Testis (tissue), 2 donors: Measurements from ENCODE around the gene ZNF777.

Experiments used
- CTCF ChIP-seq, 3 experiments: fragments of 450-650 bp in 2 of 3; fragments of 200-600 bp in 1 of 3; sonication (generic) in 1 of 3; IDR thresholded peaks; one replicate each; pipeline ENCODE4 v1.5.1; 2016 to 2019; ENCODE audit warnings: antibody characterized with exemption in 3 of 3, mild to moderate bottlenecking in 2 of 3, moderate library complexity in 1 of 3
- POLR2A ChIP-seq: fragments of 450-650 bp; IDR thresholded peaks from one replicate; pipeline ENCODE4 v1.6.1; 2017; ENCODE audit warnings: antibody characterized with exemption, mild to moderate bottlenecking, moderate library complexity

DNA sequence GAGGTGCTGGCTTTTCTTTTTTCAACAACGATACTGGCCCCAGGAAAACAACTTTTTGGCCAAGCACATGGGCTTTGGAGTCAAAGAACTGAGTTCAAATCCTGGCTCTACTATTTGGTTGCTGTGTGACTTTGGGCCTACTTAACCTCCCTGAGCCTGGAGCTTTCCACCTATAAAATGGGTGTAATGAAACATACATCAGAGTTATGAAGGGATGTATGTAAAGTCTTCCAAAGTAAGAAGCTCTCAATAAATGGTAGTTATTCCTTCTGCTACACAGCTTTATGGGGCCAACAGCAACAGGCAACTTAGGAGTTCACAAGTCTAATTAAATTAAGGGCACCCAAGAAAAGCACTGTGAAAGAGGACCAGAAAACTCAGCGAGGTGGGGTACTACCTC, 33.0 kb downstream of the ZNF777 start:
- TF ChIP-seq CTCF (IDR thresholded peaks at IDR 0.05) (no peak), POLR2A (no peak)
